Stimulated activated CD8-positive, alpha-beta memory T cell treated with anti-CD3 and anti-CD28 coated beads, Interleukin-4, amount 100 ng/mL, for 24 hours (primary cell): ENCODE measurements around the gene PNN.
A peak's percentile ranks its signal among the peaks of the same experiment; 100 is the strongest.
"Not testable (repeated sequence)": the region's sequence is repeated elsewhere in the genome, so short reads cannot be mapped to it uniquely, and the experiment has no call there.

Experiments
- DNase-seq: peaks from one replicate; pipeline ENCODE4 v3.0.0-alpha.2; 2020; ENCODE audit warnings: low read depth

Gene PNN

DNA sequence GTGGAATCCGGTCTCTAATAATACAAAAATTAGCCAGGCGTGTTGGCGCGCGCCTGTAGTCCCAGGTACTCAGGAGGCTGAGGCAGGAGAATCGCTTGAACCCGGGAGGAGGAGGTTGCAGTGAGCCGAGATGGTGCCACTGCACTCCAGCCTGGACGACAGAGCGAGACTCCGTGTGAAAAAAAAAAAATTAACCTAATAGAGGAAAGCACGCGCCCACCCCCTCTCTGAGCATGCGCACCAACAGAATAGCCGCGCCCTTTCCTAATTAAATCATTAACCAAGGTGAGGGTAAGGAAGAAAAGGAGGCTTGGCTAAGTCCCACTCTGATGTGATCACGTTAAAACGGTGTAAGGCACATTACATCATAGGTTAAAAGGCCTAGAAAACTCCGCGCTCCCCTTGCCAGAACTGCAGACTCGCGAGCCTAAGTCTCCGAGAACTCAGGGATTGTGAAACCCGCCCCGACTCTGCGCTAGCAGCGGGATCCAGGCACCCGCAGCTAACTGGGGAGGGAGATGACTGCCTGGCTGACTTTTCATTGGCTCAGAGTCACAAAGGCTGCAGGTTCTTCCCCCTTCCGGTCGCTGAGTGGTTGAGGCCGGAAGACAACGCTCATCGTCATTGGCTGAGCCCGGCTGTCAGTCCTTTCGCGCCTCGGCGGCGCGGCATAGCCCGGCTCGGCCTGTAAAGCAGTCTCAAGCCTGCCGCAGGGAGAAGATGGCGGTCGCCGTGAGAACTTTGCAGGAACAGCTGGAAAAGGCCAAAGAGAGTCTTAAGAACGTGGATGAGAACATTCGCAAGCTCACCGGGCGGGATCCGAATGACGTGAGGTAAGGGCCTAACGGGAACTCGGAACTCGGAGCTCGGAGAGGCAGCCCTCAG is at the start of gene PNN:
Gene PNN (plus strand): TSS at position 695 of the 885 bp plus-strand sequence. CDS start 26 bp downstream, at position 721.
- DNase-seq: peak; percentile 92

- DNase-seq: not testable (repeated sequence)
Measured at GRCh38 chr14:39137835-39138234, 37.2 kb upstream of the PNN start.

GRCh38 chr14:39138440-39138839 is 36.6 kb upstream of the PNN start:
- no peak for DNase-seq

DNA sequence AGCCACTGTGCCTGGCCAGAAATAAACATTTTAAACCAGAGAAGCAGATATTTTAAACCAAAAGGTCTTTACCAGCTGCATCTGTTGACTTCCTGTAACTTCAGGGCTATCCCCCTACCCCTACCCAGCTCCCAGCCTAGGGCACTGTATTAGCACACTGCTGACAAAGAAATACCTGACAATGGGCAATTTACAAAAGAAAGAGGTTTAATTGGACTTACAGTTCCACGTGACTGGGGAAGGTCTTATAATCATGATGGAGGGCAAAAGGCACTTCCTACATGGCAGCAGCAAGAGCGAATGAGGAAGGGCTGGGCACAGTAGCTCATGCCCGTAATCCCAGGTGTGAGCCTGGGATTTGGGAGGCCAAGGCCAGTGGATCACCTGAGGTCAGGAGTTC is 34.9 kb upstream of the PNN start:
- no peak for DNase-seq

- DNase-seq: not testable (repeated sequence)
Measured at GRCh38 chr14:39141623-39142022, 33.4 kb upstream of the PNN start.

DNA sequence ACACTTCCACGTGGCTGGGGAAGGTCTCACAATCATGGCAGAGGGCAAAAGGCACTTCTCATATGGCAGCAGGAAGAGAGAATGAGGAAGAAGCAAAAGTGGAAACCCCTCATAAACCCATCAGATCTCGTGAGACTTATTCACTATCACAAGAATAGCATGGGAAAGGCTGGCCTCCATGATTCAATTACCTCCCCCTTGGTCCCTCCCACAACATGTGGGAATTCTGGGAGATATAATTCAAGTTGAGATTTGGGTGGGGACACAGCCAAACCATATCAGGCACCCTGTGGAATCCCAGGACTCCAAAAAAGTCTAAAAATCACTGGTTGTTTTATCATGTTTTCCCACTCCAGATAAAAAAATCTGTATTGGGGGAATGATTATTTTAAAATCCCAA is 31.8 kb upstream of the PNN start:
- not testable (repeated sequence) for DNase-seq

- DNase-seq: no peak
Measured at GRCh38 chr14:39145266-39145966, 29.6 kb upstream of the PNN start.

DNA sequence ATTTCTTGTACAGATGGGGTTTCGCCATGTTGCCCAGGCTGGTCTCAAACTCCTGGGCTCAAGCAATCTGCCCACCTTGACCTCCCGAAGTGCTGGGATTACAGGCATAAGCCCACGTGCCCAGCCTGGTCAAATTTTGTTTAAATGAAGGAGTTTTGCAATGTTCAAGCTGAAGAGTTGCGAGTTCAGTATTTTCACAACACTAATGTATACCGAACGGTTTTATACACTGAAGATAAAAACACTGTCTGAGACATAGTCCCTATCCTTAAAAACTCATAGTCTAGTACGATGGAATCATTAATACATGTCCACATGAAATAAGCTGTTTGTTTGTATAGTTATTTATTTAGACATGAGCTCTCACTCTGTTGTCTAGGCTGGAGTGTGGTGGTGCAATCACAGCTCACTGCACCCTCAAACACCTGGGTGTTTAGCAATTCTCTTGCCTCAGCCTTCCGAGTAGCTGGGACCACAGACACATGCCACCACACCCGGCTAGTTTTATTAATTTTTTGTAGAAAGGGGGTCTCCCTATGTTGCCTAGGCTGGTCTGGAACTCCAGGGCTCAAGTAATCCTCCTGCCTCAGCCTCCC is 20.4 kb upstream of the PNN start:
- DNase-seq: no peak

- DNase-seq: no peak
Measured at GRCh38 chr14:39157491-39157890, 17.6 kb upstream of the PNN start.

DNA sequence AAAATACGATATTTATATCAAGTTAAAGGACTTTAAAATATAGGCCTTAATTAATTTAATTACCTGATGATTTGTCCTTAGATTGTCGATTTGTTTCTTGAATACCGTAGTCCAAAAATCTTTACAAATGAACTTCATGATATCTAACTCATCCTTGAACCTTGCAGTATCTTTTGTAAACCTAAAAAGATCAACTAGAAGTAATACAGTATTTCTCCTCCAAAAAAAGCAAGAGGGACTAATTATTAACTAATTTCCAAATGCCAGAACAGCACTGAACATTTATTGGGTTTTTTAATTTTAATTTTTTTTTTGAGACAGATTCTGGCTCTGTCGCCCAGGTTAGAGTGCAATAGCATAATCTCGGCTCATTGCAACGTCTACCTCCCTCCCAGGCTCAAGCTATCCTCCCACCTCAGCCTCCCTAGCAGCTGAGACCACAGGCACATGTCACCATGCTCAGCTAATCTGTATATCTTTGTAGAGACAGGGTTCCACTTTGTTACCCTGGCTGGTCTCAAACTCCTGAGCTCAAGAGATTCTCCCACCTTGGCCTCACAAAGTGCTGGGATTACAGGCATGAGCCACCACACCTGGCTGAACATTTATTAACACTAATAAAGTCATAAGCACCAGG is 16.7 kb upstream of the PNN start:
- no peak for DNase-seq

DNA sequence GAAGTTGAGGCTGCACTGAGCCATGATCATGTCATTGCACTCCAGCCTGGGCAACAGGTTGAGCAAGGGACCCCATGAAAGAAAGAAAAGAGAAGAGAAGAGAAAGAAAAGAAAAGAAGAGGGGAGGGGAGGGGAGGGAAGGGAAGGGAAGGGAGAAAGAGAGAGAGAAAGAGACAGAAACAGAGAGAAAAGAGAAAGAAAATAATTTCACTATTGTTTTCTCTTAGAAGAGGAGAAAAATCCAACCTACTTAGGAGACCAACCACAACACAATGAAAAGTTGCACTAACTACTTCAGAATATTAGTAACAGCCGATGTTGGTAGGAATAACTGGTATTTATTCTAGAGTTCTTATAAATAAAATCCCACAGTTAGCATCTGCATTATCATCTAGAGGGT is 14.6 kb upstream of the PNN start:
- no peak for DNase-seq

DNA sequence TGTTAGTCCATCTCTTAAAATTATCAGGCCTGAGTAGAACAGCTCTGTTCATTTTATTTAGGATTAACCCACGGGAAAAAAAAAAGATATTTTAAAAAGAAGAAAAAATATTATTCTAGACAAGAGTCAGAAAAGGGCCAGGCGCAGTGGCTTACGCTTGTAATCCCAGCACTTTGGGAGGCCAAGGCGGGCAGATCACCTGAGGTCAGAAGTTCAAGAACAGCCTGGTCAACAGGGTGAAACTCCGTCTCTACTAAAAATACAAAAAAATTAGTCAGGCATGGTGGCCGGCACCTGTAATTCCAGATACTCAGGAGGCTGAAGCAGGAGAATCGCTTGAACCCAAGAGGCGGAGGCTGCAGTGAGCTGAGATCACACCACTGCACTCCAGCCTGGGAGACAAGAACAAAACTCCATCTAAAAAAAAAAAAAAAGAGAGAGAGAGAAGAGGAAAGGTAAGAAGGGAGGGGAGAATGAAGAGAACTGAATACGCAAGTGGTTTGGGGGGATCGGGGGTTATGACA is 7.2 kb upstream of the PNN start:
- DNase-seq: not testable (repeated sequence)

DNA sequence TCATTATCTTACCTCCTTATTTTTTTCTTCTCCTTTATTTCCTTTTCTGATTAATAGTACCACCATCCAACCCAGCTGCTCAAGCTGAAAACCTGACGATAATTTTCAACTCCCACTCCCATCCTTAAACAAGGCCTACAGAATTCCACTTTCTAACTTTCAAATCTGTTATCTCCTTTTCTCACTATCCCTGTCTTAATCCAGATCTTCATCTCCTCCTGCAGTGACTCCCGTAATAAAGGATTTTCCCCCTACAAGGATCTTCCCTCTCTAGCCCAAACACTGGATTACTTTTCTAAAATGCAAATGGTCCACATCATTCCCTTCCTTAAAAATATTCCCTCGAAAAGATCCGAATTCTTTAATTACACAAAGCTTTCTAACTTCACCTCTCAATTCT is 6.5 kb upstream of the PNN start:
- DNase-seq: no peak

- DNase-seq: no peak
Measured at GRCh38 chr14:39169541-39169900, 5.5 kb upstream of the PNN start.

- no peak for DNase-seq
Measured at GRCh38 chr14:39173198-39173597, 1.9 kb upstream of the PNN start.

DNA sequence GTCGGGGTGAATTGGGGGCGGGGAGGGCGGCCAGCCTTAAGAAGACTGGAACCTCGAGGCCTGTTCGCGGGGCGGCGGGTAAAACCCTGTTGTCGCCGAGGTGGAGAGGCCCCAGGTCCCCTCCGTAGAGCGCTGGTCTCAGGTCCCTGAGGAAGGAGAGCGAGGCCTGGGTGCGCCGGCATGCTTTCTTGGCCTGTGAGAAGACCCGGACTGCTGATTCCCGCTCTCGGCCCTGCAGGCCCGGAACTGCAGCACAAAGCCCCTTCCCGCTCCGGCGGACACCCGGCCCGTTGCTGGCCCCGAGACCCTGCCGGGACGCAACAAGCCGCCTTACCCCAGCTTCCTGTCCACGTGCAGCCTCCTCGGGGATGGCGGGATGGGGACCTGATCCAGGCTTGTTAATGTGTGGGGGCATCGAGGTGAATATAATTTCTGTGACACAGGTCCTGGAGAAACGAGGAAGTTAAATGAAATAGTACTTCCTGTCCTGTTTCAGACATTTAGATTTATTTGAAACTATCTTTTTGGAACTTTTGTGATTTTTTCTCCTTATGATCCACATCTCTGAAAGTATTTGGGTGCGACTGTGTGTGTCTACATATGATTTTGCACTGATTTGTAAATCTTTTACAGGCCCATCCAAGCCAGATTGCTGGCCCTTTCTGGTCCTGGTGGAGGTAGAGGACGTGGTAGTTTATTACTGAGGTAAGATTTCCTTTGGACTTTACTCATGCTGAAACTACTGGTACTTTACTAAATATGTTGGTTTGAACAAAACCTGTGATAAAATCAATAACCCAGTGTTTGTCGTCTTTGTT is 600 bp downstream of the PNN start:
- DNase-seq: peak; percentile 21

DNA sequence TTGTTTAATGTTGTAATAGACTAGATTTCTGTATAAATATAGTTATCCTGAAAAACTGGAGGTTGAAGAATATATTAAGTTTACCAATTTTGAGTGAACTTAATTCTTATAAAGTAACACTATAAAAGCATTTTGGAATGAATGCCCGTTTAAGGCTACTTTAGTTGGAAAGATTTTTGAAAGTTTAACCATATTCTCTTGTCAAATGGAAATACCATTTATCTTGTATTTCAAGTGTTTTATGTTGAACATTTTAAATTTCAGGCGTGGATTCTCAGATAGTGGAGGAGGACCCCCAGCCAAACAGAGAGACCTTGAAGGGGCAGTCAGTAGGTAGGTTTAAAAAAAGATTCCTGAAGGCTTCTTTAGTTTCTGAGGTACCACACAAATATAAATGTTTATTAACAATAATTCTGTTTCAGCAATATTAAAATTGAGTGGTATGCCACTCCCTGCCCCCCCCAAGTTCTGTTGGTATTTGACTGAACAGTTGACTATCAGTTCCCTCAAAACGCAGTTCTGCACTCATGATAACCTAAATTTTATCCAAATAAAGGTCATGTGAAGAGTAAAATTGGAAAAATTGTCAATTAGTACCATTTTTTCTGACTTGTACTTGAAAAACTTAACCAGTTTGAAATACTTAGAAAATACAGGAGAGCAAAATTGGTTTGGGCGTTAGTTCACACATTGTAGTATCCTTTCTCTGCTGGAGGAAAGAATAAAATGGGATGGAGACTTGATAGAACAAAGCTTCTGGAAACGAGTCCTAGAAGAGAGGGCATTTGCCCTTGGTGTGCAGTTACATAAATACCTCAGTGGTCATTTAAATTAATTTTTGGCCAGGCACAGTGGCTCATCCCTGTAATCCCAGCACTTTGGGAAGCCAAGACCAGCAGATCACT is 1.5 kb downstream of the PNN start:
- no peak for DNase-seq

DNA sequence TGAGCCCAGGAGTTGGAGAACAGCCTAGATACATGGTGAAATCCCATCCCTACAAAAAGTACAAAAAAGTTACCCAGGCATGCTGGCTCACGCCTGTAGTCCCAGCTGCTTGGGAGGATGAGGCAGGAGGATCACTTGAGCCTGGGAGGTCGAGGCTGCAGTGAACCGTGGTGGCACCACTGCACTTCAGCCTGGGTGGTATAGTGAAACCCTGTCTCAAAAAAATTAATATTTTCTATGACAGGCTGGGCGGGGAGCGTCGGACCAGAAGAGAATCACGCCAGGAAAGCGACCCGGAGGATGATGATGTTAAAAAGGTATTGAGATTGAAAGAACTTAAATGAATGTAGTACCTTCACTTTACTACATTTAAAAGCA is 2.1 kb downstream of the PNN start:
- no peak for DNase-seq

DNA sequence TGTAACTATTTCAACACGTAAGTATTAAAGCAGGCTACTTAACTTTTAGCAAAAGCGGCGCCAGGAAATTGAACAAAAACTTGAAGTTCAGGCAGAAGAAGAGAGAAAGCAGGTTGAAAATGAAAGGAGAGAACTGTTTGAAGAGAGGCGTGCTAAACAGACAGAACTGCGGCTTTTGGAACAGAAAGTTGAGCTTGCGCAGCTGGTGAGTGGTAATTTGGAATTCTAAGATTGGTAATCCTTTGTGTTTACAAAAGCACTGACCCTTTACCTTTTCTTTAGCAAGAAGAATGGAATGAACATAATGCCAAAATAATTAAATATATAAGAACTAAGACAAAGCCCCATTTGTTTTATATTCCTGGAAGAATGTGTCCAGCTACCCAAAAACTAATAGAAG is 4.0 kb downstream of the PNN start:
- DNase-seq: no peak

GRCh38 chr14:39180553-39180952 is 5.5 kb downstream of the PNN start:
- no peak for DNase-seq
